Measurements from ENCODE around the gene ECT2. TPM values are rescaled to one million over a fixed set of nuclear protein-coding genes. Genes with fewer than 3 reads are reported as not detected.
A peak's percentile ranks its signal among the peaks of the same experiment; 100 is the strongest.

ECT2 gene
- total RNA-seq, 1 experiment from 2014 or later = 98.5 TPM

DNA sequence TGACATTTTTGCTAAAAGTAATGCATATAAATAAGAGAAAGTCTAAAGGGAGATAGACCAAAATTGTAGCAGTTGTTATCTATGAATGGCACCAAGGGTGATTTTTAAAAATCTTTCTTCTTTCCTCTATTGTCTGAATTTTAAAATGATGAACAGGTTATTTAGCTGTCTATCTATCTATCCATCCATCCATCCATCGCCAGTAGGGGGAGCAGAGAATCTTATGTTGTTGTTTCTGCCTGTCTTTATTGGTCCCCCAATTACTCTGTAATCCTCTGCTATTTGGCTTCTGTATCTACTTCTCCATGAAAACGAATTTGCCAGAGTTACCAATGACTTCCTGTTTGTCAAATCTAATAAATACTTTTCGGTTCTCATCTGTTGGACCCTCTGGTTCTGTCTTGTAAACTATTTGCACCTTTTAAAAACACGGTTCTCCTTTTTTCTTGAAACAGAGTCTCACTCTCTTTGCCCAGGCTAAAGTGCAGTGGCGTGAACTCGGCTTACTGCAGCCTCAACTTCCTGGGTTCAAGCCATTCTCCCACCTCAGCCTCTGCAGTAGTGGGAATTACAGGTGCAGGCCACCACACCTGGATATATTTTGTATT lies 86.0 kb downstream of the ECT2 start:
- BruUV-seq (replicated peaks) = no TSS peak
- peak; percentile 84 for TF ChIP-seq CTCF (conservative IDR thresholded peaks at IDR 0.05; ENCODE audit: low read depth, low read length)
- TF ChIP-seq EZH2 (IDR thresholded peaks at IDR 0.05; ENCODE audit: borderline replicate concordance, low read depth, low read length, poor library complexity, severe bottlenecking) = no peak
- H3K4me1 ChIP-seq (ENCODE audit: insufficient read depth, low read length, poor library complexity, severe bottlenecking) = peaks cover 13% of the 10 kb centered on the region
- CTCF ChIA-PET = interaction anchor here (0.6 kb wide), 1 partner anchor 16 kb away, joined by 7 read pairs; no protein-coding TSS in a partner anchor
- H3K27ac ChIP-seq (ENCODE audit: low read depth, low read length, poor library complexity, severe bottlenecking) = no peak overlapping the region
- no peaks in the 10 kb centered on the region for H3K9me3 ChIP-seq (ENCODE audit: low read depth, low read length, poor library complexity, severe bottlenecking)
- no peaks in the 10 kb centered on the region for H3K27me3 ChIP-seq (replicated peaks; ENCODE audit: insufficient read depth, low read depth, low read length, poor library complexity)
- POLR2A ChIA-PET (ENCODE audit: low non-redundant PET) = no interaction called here
- DNase-seq (ENCODE audit: low spot score) = peak; percentile 78
- intact Hi-C loops (cut with micrococcal nuclease; ENCODE audit: unreplicated experiment) = loop anchor here (1.0 to 10.0 kb wide), 3 partner anchors 146 to 438 kb away; no protein-coding TSS in a partner anchor
- no peaks in the 10 kb centered on the region for H3K36me3 ChIP-seq (ENCODE audit: insufficient read depth, low read length, poor library complexity, severe bottlenecking)
- no peak overlapping the region for H3K4me3 ChIP-seq (ENCODE audit: low read depth, low read length, poor library complexity, severe bottlenecking)

DNA sequence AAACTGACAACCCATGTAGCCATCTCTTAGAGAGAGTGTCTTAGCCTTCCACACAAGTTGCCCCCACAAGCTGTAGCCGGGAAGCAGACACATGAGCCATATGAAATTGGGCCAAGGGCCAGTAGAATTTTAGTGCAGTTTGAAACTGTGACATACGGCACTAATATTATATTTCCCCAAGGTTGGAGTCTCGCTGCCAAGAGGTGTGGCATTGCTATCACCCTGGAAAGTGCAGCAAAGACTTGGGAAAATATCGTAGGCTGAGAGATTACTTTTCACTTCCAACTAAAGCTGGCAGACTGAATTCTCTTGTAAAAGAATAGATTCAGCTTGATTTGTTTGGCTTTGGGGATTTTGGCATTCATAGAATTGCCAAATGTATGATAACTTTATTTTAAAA lies 89.2 kb downstream of the ECT2 start:
- TF ChIP-seq EZH2 (IDR thresholded peaks at IDR 0.05; ENCODE audit: borderline replicate concordance, low read depth, low read length, poor library complexity, severe bottlenecking) (no peak), CTCF (conservative IDR thresholded peaks at IDR 0.05; ENCODE audit: low read depth, low read length) (no peak)
- intact Hi-C loops (cut with micrococcal nuclease; ENCODE audit: unreplicated experiment) = loop anchor here (5.0 to 10.0 kb wide), 2 partner anchors 143 to 435 kb away; no protein-coding TSS in a partner anchor
- DNase-seq (ENCODE audit: low spot score) = no peak
- Histone ChIP-seq H3K9me3 (ENCODE audit: low read depth, low read length, poor library complexity, severe bottlenecking) (no peaks in the 10 kb centered on the region), H3K36me3 (ENCODE audit: insufficient read depth, low read length, poor library complexity, severe bottlenecking) (no peaks in the 10 kb centered on the region), H3K27ac (ENCODE audit: low read depth, low read length, poor library complexity, severe bottlenecking) (no peak overlapping the region), H3K4me3 (ENCODE audit: low read depth, low read length, poor library complexity, severe bottlenecking) (no peak overlapping the region), H3K4me1 (ENCODE audit: insufficient read depth, low read length, poor library complexity, severe bottlenecking) (peaks cover 18% of the 10 kb centered on the region), H3K27me3 (replicated peaks; ENCODE audit: insufficient read depth, low read depth, low read length, poor library complexity) (no peaks in the 10 kb centered on the region)
- ChIA-PET POLR2A (ENCODE audit: low non-redundant PET) (no interaction called here), CTCF (no interaction called here)
- BruUV-seq (replicated peaks) = no TSS peak

DNA sequence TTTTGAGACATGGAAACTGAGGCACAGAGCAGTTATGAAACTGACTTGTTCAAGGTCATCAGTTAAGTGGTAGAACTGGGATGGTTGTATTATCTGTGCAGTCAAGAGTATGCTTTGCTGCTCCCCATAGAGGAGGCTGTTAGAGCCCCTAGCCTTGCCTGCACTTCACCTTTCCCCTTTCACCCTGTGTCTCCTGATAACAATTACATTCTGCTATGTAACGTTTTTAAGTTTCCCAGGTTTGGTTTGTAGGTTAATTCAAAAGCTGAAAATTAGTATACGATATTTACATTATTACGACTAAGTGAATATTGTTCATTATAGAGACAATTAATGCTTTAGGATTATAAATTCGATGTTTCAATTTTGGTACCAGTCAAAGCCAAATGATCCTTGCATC lies 89.9 kb downstream of the ECT2 start:
- no TSS peak for BruUV-seq (replicated peaks)
- Histone ChIP-seq H3K36me3 (ENCODE audit: insufficient read depth, low read length, poor library complexity, severe bottlenecking) (no peaks in the 10 kb centered on the region), H3K9me3 (ENCODE audit: low read depth, low read length, poor library complexity, severe bottlenecking) (no peaks in the 10 kb centered on the region), H3K27me3 (replicated peaks; ENCODE audit: insufficient read depth, low read depth, low read length, poor library complexity) (no peaks in the 10 kb centered on the region), H3K4me3 (ENCODE audit: low read depth, low read length, poor library complexity, severe bottlenecking) (no peak overlapping the region), H3K27ac (ENCODE audit: low read depth, low read length, poor library complexity, severe bottlenecking) (no peak overlapping the region), H3K4me1 (ENCODE audit: insufficient read depth, low read length, poor library complexity, severe bottlenecking) (peaks cover 18% of the 10 kb centered on the region)
- CTCF ChIA-PET = no interaction called here
- POLR2A ChIA-PET (ENCODE audit: low non-redundant PET) = no interaction called here
- no peak for TF ChIP-seq EZH2 (IDR thresholded peaks at IDR 0.05; ENCODE audit: borderline replicate concordance, low read depth, low read length, poor library complexity, severe bottlenecking)
- TF ChIP-seq CTCF (conservative IDR thresholded peaks at IDR 0.05; ENCODE audit: low read depth, low read length) = no peak
- intact Hi-C loops (cut with micrococcal nuclease; ENCODE audit: unreplicated experiment) = no loop called here
- no peak for DNase-seq (ENCODE audit: low spot score)

Data from A673 (cell line).